Measurements from ENCODE around the gene ZNF213. TPM values are rescaled to one million over a fixed set of nuclear protein-coding genes. Genes with fewer than 3 reads are reported as not detected.

The ZNF213 gene
- total RNA-seq, 4 donors from 2014 or later: 0.77 to 101 (median 11.1) TPM

DNA sequence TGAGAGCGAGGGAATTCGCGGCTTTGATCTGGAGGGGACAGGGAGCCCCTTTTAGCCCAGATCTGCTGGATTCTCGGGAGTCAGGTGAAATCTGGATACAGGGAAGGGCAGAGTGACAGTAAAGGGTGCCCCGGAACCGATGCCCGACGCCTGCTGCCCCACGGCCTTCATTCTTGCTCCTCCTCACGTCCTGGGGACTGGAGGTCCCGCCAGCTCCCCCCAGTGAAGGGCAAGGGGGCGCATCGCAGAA lies 53.8 kb downstream of the ZNF213 start:
- DNase-seq: no peak
- H3K36me3 ChIP-seq: no peaks in the 10 kb centered on the region
- no peak for TF ChIP-seq POLR2A (IDR thresholded peaks at IDR 0.05)
- TF ChIP-seq, protein P1, sequence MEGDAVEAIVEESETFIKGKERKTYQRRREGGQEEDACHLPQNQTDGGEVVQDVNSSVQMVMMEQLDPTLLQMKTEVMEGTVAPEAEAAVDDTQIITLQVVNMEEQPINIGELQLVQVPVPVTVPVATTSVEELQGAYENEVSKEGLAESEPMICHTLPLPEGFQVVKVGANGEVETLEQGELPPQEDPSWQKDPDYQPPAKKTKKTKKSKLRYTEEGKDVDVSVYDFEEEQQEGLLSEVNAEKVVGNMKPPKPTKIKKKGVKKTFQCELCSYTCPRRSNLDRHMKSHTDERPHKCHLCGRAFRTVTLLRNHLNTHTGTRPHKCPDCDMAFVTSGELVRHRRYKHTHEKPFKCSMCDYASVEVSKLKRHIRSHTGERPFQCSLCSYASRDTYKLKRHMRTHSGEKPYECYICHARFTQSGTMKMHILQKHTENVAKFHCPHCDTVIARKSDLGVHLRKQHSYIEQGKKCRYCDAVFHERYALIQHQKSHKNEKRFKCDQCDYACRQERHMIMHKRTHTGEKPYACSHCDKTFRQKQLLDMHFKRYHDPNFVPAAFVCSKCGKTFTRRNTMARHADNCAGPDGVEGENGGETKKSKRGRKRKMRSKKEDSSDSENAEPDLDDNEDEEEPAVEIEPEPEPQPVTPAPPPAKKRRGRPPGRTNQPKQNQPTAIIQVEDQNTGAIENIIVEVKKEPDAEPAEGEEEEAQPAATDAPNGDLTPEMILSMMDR (IDR thresholded peaks at IDR 0.05): no peak
- no peak overlapping the region for H3K4me3 ChIP-seq
- H3K27ac ChIP-seq: no peak overlapping the region
- intact Hi-C loops (cut with DNase I; ENCODE audit: low total_unique reads): no loop called here
- peaks cover 19 to 73% of the 10 kb centered on the region in 2 donors for H3K27me3 ChIP-seq
- H3K9me3 ChIP-seq: no peaks in the 10 kb centered on the region
- no peaks in the 10 kb centered on the region for H3K4me1 ChIP-seq

DNA sequence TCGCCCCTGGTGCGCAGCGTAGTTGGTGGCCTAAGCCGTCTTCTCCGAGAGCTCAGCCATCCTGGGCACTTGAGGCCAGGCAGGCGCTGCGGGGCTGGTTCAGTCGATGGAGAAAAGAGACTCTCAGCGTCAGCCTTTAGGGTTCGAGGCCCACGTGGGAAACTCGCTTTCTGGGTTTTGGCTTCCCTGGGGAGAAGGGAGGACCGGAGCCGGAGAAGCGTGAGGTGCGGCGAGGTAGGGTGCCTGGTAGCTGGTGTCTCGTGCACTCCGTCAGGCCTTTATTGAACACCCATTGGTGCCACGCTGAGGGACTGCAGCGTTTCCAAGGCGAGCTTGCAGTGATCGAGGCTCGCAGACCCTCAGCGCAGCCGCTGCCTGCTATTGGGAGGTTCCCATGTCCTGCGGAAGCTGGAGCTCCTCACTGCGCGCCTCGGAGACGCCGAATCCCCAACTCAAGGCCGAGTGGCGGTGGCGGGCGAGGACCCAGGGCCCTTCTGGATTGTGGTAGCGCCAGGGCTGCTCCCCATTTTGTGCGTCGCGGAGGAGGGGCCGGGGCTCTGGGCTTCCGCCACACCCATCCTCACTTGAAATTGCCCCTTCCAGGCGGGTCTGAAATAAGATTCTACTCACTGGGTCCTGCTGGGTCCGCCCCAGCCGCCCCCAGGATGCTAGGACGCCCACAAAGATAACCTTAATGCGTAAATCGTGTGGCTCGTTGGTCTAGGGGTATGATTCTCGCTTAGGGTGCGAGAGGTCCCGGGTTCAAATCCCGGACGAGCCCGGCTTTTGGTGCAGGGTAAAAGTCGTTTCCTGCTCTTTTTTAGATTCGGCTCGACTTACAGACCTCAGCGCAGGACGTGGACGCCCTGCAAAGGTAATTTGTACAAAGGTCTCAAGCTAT lies 54.3 kb downstream of the ZNF213 start:
- Histone ChIP-seq H3K36me3 (no peaks in the 10 kb centered on the region), H3K27ac (no peak overlapping the region), H3K9me3 (no peaks in the 10 kb centered on the region), H3K27me3 (peaks cover 19 to 73% of the 10 kb centered on the region in 2 donors), H3K4me3 (no peak overlapping the region), H3K4me1 (no peaks in the 10 kb centered on the region)
- TF ChIP-seq POLR2A (IDR thresholded peaks at IDR 0.05): no peak
- TF ChIP-seq, protein P1 (IDR thresholded peaks at IDR 0.05): no peak
- intact Hi-C loops (cut with DNase I; ENCODE audit: low total_unique reads): no loop called here
- no peak for DNase-seq

DNA sequence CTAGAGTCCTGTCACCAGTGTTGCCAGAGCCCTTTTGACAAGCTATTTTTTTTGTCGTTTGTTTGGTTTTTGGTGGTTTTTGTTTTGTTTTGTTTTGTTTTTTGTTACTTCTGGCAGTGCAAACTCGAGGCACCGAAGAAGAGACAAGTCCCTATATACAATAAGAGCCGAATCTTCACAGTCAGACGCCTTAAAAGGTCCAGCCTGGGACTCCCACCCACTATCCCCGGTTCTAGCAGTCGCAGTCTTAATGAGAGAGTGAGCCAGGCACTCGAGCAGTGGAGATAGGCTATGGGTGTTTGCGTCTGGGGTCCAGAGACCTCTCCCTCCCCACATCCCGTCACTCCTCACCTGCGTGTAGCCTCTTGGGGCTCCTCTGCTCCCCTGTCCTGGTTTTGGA lies 55.0 kb downstream of the ZNF213 start:
- Histone ChIP-seq H3K9me3 (no peaks in the 10 kb centered on the region), H3K27ac (no peak overlapping the region), H3K36me3 (no peaks in the 10 kb centered on the region), H3K4me1 (no peaks in the 10 kb centered on the region), H3K4me3 (no peak overlapping the region), H3K27me3 (peaks cover 19 to 72% of the 10 kb centered on the region in 2 donors)
- TF ChIP-seq, protein P1 (IDR thresholded peaks at IDR 0.05): no peak
- TF ChIP-seq POLR2A (IDR thresholded peaks at IDR 0.05): no peak
- DNase-seq: no peak
- intact Hi-C loops (cut with DNase I; ENCODE audit: low total_unique reads): no loop called here

- no peaks in the 10 kb centered on the region for H3K4me1 ChIP-seq
- DNase-seq: no peak
- TF ChIP-seq, protein P1 (IDR thresholded peaks at IDR 0.05): no peak
- no peak for TF ChIP-seq POLR2A (IDR thresholded peaks at IDR 0.05)
- H3K36me3 ChIP-seq: no peaks in the 10 kb centered on the region
- H3K9me3 ChIP-seq: no peaks in the 10 kb centered on the region
- intact Hi-C loops (cut with DNase I; ENCODE audit: low total_unique reads): no loop called here
- no peak overlapping the region for H3K4me3 ChIP-seq
- H3K27ac ChIP-seq: no peak overlapping the region
- peaks cover 19 to 79% of the 10 kb centered on the region in 2 donors for H3K27me3 ChIP-seq
Measured at GRCh38 chr16:3190949-3191353, 56.1 kb downstream of the ZNF213 start.

Small RNA genes within 50 kb of the gene (small RNA-seq; reads per million reads assigned to genes)
- not detected for gene RNU1-22P

Other genes starting within 250 kb of the ZNF213 start
- gene FLYWCH1, start 223.1 kb upstream of the ZNF213 start, total RNA-seq: 10 to 100 TPM; 11.5 to 62.3 (median 27.2) TPM
- under 1 TPM in 1 of 4 donors, not detected in 3; 0.41 TPM for gene KREMEN2, start 170.8 kb upstream of the ZNF213 start, total RNA-seq
- gene PAQR4, start 165.7 kb upstream of the ZNF213 start, total RNA-seq: 1 to 10 TPM in 3 of 4 donors, under 1 TPM in 1; 0.26 to 4.8 (median 2.5) TPM
- gene PKMYT1, start 154.6 kb upstream of the ZNF213 start, total RNA-seq: 1 to 10 TPM in 1 of 4 donors, not detected in 3; 6.1 TPM
- gene CLDN9, start 122.1 kb upstream of the ZNF213 start, total RNA-seq: 1 to 10 TPM in 1 of 4 donors, under 1 TPM in 1, not detected in 2; 0.21 to 1.8 TPM
- 1 to 10 TPM in 1 of 4 donors, not detected in 3; 4.1 TPM for gene CLDN6, start 116.8 kb upstream of the ZNF213 start, total RNA-seq
- gene TNFRSF12A, start 114.7 kb upstream of the ZNF213 start, total RNA-seq: 10 to 100 TPM; 12.6 to 76.2 (median 24.0) TPM
- 10 to 100 TPM in 3 of 4 donors, 1 to 10 TPM in 1; 3.6 to 67.5 (median 25.4) TPM for gene HCFC1R1, start 111.1 kb upstream of the ZNF213 start, total RNA-seq
- gene THOC6, start 111.0 kb upstream of the ZNF213 start, total RNA-seq: 10 to 100 TPM in 3 of 4 donors, 1 to 10 TPM in 1; 3.8 to 29.0 (median 22.3) TPM
- gene BICDL2, start 98.1 kb upstream of the ZNF213 start, total RNA-seq: 1 to 10 TPM in 1 of 4 donors, under 1 TPM in 2, not detected in 1; 0.26 to 1.9 (median 0.29) TPM
- 1 to 10 TPM in 1 of 4 donors, under 1 TPM in 1, not detected in 2; 0.21 to 1.1 TPM for gene MMP25, start 88.5 kb upstream of the ZNF213 start, total RNA-seq
- 10 to 100 TPM in 3 of 4 donors, 1 to 10 TPM in 1; 7.5 to 37.1 (median 20.9) TPM for gene IL32, start 69.4 kb upstream of the ZNF213 start, total RNA-seq
- gene ZSCAN10, start 35.7 kb upstream of the ZNF213 start, total RNA-seq: not detected
- 10 to 100 TPM; 12.9 to 26.9 (median 18.3) TPM for gene ZNF205, start 22.4 kb upstream of the ZNF213 start, total RNA-seq
- gene OR1F1, start 53.2 kb downstream of the ZNF213 start, total RNA-seq: not detected
- gene ZNF200, start 100.1 kb downstream of the ZNF213 start, total RNA-seq: 10 to 100 TPM in 2 of 4 donors, 1 to 10 TPM in 2; 4.1 to 17.6 (median 10.7) TPM
- gene MEFV, start 121.6 kb downstream of the ZNF213 start, total RNA-seq: 10 to 100 TPM in 1 of 4 donors, 1 to 10 TPM in 1, under 1 TPM in 2; 0.21 to 12.0 (median 1.1) TPM
- gene ZNF263, start 148.5 kb downstream of the ZNF213 start, total RNA-seq: 10 to 100 TPM; 13.2 to 82.5 (median 53.9) TPM
- 10 to 100 TPM in 2 of 4 donors, 1 to 10 TPM in 2; 1.5 to 21.8 (median 10.1) TPM for gene TIGD7, start 170.4 kb downstream of the ZNF213 start, total RNA-seq
- 10 to 100 TPM in 3 of 4 donors, 1 to 10 TPM in 1; 8.8 to 54.5 (median 30.9) TPM for gene ZNF75A, start 170.5 kb downstream of the ZNF213 start, total RNA-seq
- under 1 TPM in 2 of 4 donors, not detected in 2; 0.52 to 0.69 TPM for gene OR2C1, start 220.9 kb downstream of the ZNF213 start, total RNA-seq